PC-9 (cell line): ENCODE data around the gene KIR3DL1.

Experiments
- CTCF ChIP-seq: fragments of 200-600 bp; sonication (generic); conservative IDR thresholded peaks from 2 replicates; pipeline ENCODE4 v1.6.1; 2017; ENCODE audit warnings: mixed run types, antibody characterized with exemption, mild to moderate bottlenecking, moderate library complexity
- EZH2 ChIP-seq: fragments of 200-600 bp; sonication (generic); IDR thresholded peaks from 2 replicates; pipeline ENCODE4 v1.8.0; 2017; ENCODE audit warnings: antibody characterized with exemption, low read depth

GRCh38 chr19:54875506-54875905 lies 59.2 kb downstream of the KIR3DL1 start:
- TF ChIP-seq EZH2 (no peak), CTCF (no peak)
